ENCODE data around the gene B3GNT4. TPM values are rescaled to one million over a fixed set of nuclear protein-coding genes. Genes with fewer than 3 reads are reported as not detected.
A peak's percentile ranks its signal among the peaks of the same experiment; 100 is the strongest.
"Not testable (repeated sequence)": the region's sequence is repeated elsewhere in the genome, so short reads cannot be mapped to it uniquely, and the experiment has no call there.

B3GNT4 gene
- total RNA-seq, 2 donors from 2014 or later: 0.69 to 1.7 TPM

DNA sequence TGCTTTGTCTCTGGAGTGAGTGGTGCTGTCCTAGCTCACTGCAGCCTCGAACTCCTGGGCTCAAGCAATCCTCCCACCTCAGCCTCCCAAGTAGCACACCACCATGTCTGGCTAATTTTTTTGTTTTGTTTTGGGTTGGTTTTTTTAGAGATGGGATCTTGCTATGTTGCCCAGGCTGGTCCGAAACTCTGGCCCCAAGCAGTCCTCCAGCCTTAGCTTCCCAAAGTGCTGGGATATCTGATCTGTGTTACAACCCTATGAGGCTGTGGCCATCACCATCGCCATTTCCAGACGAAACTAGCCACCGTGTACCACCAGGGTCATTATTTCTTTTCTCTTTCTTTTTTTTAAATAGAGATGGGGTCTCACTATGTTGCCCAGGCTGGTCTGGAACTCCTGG lies 32.1 kb upstream of the B3GNT4 start:
- Histone ChIP-seq H3K27ac (no peak overlapping the region), H3K4me1 (no peaks in the 10 kb centered on the region), H3K36me3 (no peaks in the 10 kb centered on the region), H3K4me3 (no peak overlapping the region), H3K9ac (ENCODE audit: low read depth in 2 of 2, low read length in 2 of 2) (no peak overlapping the region), H3K9me3 (no peaks in the 10 kb centered on the region), H3K27me3 (no peaks in the 10 kb centered on the region)
- no peak for DNase-seq
- intact Hi-C loops (cut with DNase I): no loop called here
- TF ChIP-seq, protein P1, sequence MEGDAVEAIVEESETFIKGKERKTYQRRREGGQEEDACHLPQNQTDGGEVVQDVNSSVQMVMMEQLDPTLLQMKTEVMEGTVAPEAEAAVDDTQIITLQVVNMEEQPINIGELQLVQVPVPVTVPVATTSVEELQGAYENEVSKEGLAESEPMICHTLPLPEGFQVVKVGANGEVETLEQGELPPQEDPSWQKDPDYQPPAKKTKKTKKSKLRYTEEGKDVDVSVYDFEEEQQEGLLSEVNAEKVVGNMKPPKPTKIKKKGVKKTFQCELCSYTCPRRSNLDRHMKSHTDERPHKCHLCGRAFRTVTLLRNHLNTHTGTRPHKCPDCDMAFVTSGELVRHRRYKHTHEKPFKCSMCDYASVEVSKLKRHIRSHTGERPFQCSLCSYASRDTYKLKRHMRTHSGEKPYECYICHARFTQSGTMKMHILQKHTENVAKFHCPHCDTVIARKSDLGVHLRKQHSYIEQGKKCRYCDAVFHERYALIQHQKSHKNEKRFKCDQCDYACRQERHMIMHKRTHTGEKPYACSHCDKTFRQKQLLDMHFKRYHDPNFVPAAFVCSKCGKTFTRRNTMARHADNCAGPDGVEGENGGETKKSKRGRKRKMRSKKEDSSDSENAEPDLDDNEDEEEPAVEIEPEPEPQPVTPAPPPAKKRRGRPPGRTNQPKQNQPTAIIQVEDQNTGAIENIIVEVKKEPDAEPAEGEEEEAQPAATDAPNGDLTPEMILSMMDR (IDR thresholded peaks at IDR 0.05): no peak

DNA sequence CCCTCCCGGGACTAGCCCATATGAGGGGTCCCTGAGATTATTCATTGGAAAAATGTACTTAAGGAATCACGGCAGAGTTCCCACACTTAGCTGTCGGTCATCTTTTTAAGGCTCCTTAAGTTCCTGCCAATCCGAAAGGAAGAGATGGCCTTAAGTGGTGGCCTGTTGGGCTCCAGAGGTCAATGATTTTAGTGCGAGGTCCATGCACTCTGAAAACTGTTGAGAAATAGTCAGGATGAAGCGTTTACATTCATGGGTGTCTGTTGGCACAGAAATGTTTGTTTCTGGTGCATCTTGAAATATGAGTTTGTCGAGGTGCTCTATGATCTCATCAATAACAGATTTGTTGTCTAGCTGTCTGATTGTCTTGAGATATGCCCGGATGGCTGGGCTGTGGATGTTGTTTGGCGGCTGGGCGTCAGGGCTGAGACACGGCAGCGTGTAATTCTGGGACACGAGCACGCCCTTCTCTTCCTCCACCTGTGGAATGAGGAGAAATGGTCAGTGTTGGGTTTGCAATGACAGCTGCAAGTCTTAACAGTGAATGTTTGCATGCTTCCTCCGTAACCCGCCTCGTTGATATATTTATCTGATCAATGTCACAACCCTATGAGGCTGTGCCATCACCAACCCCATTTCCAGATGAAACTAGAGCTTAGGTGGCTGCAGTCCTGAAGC lies 31.1 kb upstream of the B3GNT4 start:
- TF ChIP-seq, protein P1 (IDR thresholded peaks at IDR 0.05): no peak
- no peak overlapping the region for H3K9ac ChIP-seq (ENCODE audit: low read depth in 2 of 2, low read length in 2 of 2)
- intact Hi-C loops (cut with DNase I): no loop called here
- no peak for DNase-seq
- no peak overlapping the region for H3K27ac ChIP-seq
- no peaks in the 10 kb centered on the region for H3K27me3 ChIP-seq
- no peaks in the 10 kb centered on the region for H3K36me3 ChIP-seq
- H3K4me1 ChIP-seq: no peaks in the 10 kb centered on the region
- no peak overlapping the region for H3K4me3 ChIP-seq
- no peaks in the 10 kb centered on the region for H3K9me3 ChIP-seq

DNA sequence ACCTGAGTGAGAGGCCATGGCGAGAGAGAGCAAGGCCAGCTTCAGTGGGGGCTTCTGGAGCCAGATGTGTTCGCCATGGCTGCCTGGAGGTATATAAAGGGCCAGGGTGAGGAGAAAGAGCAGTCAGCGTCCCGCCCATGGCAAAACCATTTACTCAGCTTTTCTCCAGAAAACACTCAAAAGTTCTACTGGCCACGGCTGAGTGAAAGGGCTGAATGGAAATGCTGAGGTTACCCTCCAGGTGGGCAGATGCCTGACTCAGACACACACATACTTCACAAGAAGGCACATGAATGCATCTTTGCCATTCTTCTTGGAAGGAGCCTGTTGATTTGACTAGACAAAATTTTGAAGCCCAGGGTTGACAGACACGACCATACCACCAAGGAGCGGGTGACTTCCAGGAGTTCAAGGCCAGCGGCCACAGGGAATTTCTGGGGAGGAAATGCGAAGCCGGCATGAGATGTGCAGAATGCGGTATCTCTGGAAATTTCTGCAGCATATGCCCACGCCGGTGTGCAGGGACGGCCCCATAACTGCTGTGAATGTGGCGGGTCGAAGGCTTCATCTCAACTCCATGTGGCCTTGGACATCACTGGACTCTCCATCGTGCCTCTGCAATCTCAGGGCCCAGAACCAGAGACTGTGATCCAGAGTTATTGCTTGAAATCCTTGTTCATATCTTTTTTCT lies 29.2 kb upstream of the B3GNT4 start, which contains the start of gene IL31:
TSS of gene IL31 (minus strand) at position 67 of the 691 bp plus-strand sequence. CDS start at position 18, 49 bp downstream.
- H3K4me3 ChIP-seq: no peak within 1 kb of the TSS
- H3K4me1 ChIP-seq: no peaks in the 10 kb centered on the region
- no peak for DNase-seq
- intact Hi-C loops (cut with DNase I): no loop called here
- TF ChIP-seq, protein P1 (IDR thresholded peaks at IDR 0.05): no peak
- H3K9me3 ChIP-seq: no peaks in the 10 kb centered on the region
- no peaks in the 10 kb centered on the region for H3K36me3 ChIP-seq
- H3K27me3 ChIP-seq: no peaks in the 10 kb centered on the region
- no peak within 1 kb of the TSS for H3K27ac ChIP-seq
- no peak within 1 kb of the TSS for H3K9ac ChIP-seq (ENCODE audit: low read depth in 2 of 2, low read length in 2 of 2)

DNA sequence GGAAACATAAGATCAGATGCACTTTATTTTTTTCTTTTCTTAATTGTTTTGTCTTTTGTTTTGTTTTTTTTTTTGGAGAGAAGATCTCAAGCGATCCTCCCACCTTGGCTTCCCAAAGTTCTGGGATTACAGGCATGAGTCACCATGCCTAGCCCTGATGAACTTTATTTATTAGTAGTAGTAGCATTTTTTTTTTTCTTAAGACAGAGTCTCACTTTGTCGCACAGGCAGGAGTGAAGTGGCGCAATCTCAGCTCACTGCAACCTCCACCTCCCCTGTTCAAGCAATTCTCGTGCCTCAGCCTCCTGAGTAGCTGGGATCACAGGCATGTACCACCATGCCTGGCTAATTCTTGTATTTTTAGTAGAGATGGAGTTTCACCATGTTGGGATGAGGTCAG lies 27.0 kb upstream of the B3GNT4 start:
- H3K9me3 ChIP-seq; H3K36me3 ChIP-seq; DNase-seq; H3K27ac ChIP-seq; H3K9ac ChIP-seq (ENCODE audit: low read depth in 2 of 2, low read length in 2 of 2); intact Hi-C loops (cut with DNase I); H3K4me3 ChIP-seq; H3K4me1 ChIP-seq; H3K27me3 ChIP-seq: not testable (repeated sequence)

DNA sequence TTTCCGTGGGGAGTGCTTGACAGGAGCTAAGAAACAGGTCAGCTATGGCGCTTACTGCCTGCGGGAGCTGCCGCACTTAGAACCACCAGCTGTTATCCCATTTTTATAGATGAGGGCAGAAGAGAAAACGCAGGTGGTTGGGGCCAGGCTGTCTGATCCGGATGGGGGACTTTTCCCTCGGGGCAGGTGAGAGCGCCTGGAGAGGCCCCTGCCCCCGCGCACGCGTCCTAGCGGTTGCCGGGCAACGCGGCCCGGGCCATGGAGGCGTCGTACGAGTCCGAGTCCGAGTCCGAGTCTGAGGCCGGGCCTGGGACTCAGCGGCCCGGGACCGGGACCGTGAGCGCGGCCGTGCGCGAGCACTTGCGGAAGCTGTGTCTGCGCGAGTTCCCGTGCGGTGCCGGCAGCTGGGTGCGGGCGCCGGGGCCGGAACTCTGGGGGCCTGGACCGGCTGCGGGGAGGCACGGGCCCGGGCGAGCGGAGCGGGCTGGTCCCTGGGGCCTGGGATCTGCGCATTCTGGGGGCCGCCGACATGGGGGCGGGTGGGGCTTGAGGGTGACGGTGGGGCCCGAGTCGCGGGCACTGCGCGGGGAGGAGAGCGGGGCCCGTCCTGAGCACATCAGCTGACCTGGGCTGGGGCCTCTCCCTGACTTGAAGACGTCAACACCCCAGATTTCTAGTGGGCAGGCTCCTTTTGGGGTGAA lies 20.5 kb upstream of the B3GNT4 start, which contains the start of gene LRRC43:
TSS of gene LRRC43 (plus strand) at position 237 of the 701 bp plus-strand sequence. CDS start at position 259, 22 bp downstream.
- H3K36me3 ChIP-seq: no peaks in the 10 kb centered on the region
- peak within 1 kb of the TSS; percentile 63 for H3K4me3 ChIP-seq
- intact Hi-C loops (cut with DNase I): no loop called here

More for the DNA sequence above, 20.5 kb upstream of the B3GNT4 start, which contains the start of gene LRRC43:
- Histone ChIP-seq H3K27me3 (no peaks in the 10 kb centered on the region), H3K9ac (ENCODE audit: low read depth in 2 of 2, low read length in 2 of 2) (peak within 1 kb of the TSS; percentile 26 to 40), H3K4me1 (no peaks in the 10 kb centered on the region), H3K27ac (no peak within 1 kb of the TSS), H3K9me3 (no peaks in the 10 kb centered on the region)
- TF ChIP-seq, protein P1 (IDR thresholded peaks at IDR 0.05): no peak
- peak; percentile 41 for DNase-seq
